Measurements from ENCODE around the gene NTN1. TPM values are rescaled to one million over a fixed set of nuclear protein-coding genes. Genes with fewer than 3 reads are reported as not detected.
A peak's percentile ranks its signal among the peaks of the same experiment; 100 is the strongest.
"Not testable (repeated sequence)": the region's sequence is repeated elsewhere in the genome, so short reads cannot be mapped to it uniquely, and the experiment has no call there.

The NTN1 gene
- total RNA-seq, 4 donors from 2014 or later, result 15.9 to 31.0 (median 25.0) TPM

DNA sequence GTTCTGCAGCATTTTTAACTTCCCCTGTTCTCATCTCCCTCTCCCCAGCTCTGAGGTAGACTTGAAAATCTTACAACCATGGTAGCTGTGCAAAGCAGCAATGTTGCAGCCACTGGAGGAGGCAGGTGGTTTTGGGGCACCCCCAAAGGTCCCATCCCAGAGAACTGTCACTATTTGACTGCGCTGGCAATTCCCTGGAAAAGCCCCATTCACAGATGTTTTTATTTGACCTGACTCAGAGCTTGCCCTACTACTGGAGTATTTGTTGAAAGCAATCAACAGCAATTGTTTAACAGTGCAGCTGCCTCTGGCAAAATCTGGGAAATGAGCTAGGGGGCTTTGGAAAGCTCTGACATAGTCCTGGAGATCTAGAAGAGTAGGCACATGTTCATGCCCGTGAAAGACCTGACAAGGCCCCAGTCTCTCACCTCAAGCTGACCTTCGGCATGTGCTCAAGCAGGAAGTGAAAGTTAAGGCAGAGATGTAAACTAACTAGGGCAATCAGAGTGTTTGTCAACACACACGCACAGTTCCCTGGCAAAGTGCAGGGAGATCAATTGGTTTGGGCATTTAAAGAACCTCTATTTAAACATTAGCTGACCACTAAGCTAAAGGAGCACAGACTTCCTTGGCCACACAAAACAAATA lies 36.1 kb upstream of the NTN1 start:
- H3K9me3 ChIP-seq, result peaks cover 0 to 7% (median 0%) of the 10 kb centered on the region in 4 donors
- WGBS, 2 donors, result 80 to 81% methylated on average over 4 of the region's 4 CpGs
- no peaks in the 10 kb centered on the region for H3K4me1 ChIP-seq
- no peak overlapping the region for H3K4me3 ChIP-seq
- TF ChIP-seq, protein P1, sequence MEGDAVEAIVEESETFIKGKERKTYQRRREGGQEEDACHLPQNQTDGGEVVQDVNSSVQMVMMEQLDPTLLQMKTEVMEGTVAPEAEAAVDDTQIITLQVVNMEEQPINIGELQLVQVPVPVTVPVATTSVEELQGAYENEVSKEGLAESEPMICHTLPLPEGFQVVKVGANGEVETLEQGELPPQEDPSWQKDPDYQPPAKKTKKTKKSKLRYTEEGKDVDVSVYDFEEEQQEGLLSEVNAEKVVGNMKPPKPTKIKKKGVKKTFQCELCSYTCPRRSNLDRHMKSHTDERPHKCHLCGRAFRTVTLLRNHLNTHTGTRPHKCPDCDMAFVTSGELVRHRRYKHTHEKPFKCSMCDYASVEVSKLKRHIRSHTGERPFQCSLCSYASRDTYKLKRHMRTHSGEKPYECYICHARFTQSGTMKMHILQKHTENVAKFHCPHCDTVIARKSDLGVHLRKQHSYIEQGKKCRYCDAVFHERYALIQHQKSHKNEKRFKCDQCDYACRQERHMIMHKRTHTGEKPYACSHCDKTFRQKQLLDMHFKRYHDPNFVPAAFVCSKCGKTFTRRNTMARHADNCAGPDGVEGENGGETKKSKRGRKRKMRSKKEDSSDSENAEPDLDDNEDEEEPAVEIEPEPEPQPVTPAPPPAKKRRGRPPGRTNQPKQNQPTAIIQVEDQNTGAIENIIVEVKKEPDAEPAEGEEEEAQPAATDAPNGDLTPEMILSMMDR (IDR thresholded peaks at IDR 0.05), result no peak
- TF ChIP-seq POLR2A (IDR thresholded peaks at IDR 0.05) (no peak), EP300 (IDR thresholded peaks at IDR 0.05) (no peak)
- no peak overlapping the region for H3K27ac ChIP-seq
- no peak for DNase-seq (ENCODE audit: low spot score in 2 of 2)
- no peaks in the 10 kb centered on the region for H3K36me3 ChIP-seq
- H3K27me3 ChIP-seq, result no peaks in the 10 kb centered on the region

DNA sequence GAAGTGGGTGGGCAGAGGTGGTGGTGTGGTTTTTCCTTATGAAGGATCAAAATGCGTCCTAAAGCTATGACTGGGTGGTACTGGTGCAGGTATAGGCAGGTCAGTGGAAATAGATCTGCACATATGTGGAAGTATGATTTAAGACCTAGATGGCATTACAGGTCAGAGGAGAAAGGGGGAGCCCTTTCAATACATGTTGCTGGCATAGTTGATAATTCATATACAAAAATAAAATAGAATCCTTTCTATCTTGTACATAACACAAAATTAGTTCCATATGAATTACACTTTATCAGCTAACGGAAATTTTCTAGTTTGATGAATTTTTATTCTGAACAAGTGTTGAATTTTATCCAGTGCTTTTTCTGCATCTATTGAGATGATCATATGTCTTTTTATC lies 35.0 kb upstream of the NTN1 start:
- WGBS, 2 donors, result 85 to 90% methylated on average over 2 of the region's 2 CpGs
- H3K27ac ChIP-seq, result no peak overlapping the region
- TF ChIP-seq, protein P1 (IDR thresholded peaks at IDR 0.05), result no peak
- DNase-seq (ENCODE audit: low spot score in 2 of 2), result no peak
- peaks cover 0 to 7% (median 0%) of the 10 kb centered on the region in 4 donors for H3K9me3 ChIP-seq
- no peaks in the 10 kb centered on the region for H3K27me3 ChIP-seq
- no peaks in the 10 kb centered on the region for H3K4me1 ChIP-seq
- H3K4me3 ChIP-seq, result no peak overlapping the region
- H3K36me3 ChIP-seq, result no peaks in the 10 kb centered on the region

DNA sequence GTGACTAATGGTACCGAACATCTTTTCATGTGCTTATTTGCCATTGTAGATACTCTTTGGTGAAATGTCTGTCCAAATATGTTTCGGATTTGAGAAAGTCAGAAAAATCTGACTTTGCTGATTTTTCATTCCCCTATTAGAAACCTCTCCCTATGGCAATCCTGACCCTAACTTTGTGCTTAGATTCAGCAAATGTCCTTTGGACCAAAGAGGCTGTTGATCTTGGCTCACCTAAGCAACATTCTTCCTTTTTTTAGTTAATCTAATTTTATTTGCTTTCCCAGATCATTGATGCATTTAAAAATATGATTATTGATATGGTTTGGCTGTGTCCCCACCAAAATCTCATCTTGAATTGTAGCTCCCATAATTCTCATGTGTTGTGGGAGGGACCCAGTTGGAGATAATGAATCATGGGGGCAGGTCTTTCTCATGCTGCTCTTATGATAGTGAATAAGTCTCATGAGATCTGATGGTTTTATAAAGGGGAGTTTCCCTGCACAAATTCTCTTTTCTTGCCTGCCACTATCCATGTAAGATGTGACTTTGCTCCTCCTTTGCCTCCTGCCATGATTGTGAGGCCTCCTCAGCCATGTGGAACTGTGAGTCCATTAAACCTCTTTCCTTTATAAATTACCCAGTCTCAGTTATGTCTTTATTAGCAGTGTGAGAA lies 32.9 kb upstream of the NTN1 start:
- 32 to 78% methylated on average over 2 of the region's 2 CpGs for WGBS, 2 donors
- not testable (repeated sequence) for DNase-seq (ENCODE audit: low spot score in 2 of 2); H3K27me3 ChIP-seq; H3K9me3 ChIP-seq; H3K4me1 ChIP-seq; H3K4me3 ChIP-seq; H3K36me3 ChIP-seq; H3K27ac ChIP-seq

DNA sequence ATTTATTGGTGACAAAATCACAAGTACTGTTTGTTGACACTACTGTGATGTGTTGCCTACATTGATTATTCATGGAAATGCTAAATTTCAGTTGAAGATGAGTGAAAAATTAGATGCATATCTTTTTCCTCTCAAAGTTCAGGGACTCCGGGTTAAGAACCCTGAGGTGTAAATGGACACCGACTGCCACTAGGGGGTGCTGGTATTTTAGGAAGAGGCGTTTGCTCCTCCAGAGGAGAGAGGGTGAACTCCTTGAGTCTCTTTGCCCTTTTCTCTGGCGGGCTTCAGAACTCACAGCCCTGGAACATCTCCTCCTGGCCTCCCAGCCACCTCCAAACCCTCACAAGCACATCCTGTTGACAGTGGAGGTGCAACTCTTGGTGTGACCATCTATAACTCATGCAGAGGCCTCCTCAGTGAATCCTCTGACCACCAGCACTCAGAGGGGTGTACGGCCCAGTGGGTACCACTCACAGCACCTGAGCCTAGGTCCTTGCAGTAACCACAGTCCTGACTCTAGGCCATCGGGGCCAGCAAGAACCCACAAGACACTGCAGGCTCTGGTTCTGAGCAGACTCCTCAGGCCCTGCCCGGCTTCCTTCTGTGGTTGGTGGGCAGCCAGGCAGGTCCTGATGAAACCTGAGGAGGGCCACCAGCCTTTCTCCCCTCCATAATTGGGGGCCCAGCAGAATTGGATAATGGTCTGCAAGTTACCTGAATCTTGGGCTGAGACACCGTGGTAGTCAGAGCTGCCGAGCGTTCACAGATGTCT lies 29.6 kb upstream of the NTN1 start:
- no peaks in the 10 kb centered on the region for H3K27me3 ChIP-seq
- H3K9me3 ChIP-seq, result peaks cover 0 to 4% (median 1%) of the 10 kb centered on the region in 4 donors
- 41 to 49% methylated on average over 7 to 8 of the region's 10 CpGs for WGBS, 2 donors
- H3K36me3 ChIP-seq, result no peaks in the 10 kb centered on the region
- H3K4me1 ChIP-seq, result no peaks in the 10 kb centered on the region
- no peak overlapping the region for H3K4me3 ChIP-seq
- peak; percentile 54 to 79 for DNase-seq (ENCODE audit: low spot score in 2 of 2)
- no peak overlapping the region for H3K27ac ChIP-seq
- TF ChIP-seq POLR2A (IDR thresholded peaks at IDR 0.05) (no peak), EP300 (IDR thresholded peaks at IDR 0.05) (no peak)
- TF ChIP-seq, protein P1 (IDR thresholded peaks at IDR 0.05), result peak; percentile 55 to 75 (median 71)

DNA sequence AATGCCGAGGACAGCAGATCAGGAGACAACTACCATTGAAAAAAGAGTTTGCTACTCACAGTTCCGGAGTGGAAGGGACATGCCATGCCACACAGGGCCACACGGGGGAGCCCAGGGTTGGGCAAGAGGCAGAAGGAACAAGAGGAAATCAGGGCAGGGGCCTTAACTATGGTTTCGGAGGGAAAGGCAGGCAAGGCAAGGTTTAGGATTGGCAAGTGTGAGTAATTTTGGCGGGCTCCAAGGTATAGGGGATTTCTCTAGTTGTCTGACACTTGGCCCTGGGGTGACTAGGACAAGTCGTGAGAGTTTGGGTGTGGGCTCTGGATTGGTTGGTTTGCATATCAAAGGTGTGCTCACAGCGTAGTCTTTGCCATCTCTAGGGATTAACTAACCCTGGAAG lies 27.0 kb upstream of the NTN1 start:
- no peak overlapping the region for H3K27ac ChIP-seq
- H3K9me3 ChIP-seq, result peaks cover 0 to 4% (median 1%) of the 10 kb centered on the region in 4 donors
- no peaks in the 10 kb centered on the region for H3K27me3 ChIP-seq
- H3K36me3 ChIP-seq, result no peaks in the 10 kb centered on the region
- DNase-seq (ENCODE audit: low spot score in 2 of 2), result peak in 1 of 2 donors; percentile 31
- no peak for TF ChIP-seq POLR2A (IDR thresholded peaks at IDR 0.05)
- TF ChIP-seq, protein P1 (IDR thresholded peaks at IDR 0.05), result peak; percentile 39 to 70 (median 53)
- H3K4me1 ChIP-seq, result no peaks in the 10 kb centered on the region
- H3K4me3 ChIP-seq, result no peak overlapping the region
- 66 to 77% methylated on average over 7 of the region's 7 CpGs for WGBS, 2 donors
